Right renal cortex interstitium (tissue), 3 donors: ENCODE data around the gene TMED6. TPM values are rescaled to one million over a fixed set of nuclear protein-coding genes. Genes with fewer than 3 reads are reported as not detected.
"Not testable (repeated sequence)": the region's sequence is repeated elsewhere in the genome, so short reads cannot be mapped to it uniquely, and the experiment has no call there.

ENCODE experiments used
- DNase-seq, 3 donors: peaks; one replicate each; pipeline ENCODE4 v3.0.0-alpha.2; 2013; ENCODE audit warnings: low read depth in 3 of 3, low spot score in 2 of 3
- polyA plus RNA-seq, 3 donors: library from polyadenylated mRNA; unstranded; fragments of 120-200 nt; gene quantifications; one replicate each; pipeline ENCODE4 v1.2.1, GENCODE V29; 2013; ENCODE audit not compliant: insufficient read length in 3 of 3

The TMED6 gene
- polyA plus RNA-seq, 3 donors, result 1.5 to 3.6 (median 2.3) TPM

GRCh38 chr16:69307091-69307490 lies 44.5 kb downstream of the TMED6 start:
- no peak for DNase-seq

- DNase-seq, result no peak
Observed at GRCh38 chr16:69306031-69306430, 45.6 kb downstream of the TMED6 start.

DNA sequence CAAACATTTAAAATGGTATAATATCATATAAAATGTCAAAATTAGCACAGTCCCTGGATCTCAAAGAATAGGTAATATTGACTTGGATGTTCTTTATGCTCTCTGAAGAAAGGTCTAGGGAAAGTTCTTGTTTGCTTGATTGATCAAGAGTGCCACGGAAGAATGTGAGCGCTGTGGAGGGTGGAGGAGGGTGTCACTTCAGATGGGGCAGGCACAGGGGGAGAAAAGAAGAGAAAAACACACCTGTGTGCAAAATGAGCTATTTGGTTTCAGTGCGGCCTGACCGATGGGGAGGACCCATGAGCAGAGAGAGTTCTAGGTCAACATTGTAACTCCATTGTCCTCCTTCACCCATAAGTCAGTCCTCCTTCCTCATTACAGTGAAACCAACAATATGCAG lies 49.3 kb downstream of the TMED6 start:
- DNase-seq, result no peak

GRCh38 chr16:69301861-69302260 lies 49.7 kb downstream of the TMED6 start:
- DNase-seq, result no peak

- no peak for DNase-seq
Observed at GRCh38 chr16:69301187-69301586, 50.4 kb downstream of the TMED6 start.

DNA sequence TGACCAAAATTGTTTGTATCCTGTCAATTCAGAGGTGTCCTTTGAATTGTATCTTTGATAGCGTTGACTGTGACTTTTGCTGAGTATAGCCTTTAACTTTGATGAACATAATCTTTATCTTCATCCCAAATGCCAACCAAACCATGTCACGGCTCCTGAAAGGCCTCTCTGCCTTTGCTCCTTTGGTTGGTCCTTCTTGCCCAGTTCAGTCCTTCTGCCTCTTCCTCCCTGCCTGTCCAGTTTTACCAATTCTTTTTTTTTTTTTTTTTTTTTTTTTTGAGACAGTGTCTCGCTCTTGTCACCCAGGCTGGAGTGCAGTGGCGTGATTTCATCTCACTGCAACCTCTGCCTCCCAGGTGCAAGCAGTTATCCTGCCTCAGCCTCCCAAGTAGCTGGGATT lies 53.3 kb downstream of the TMED6 start:
- DNase-seq, result no peak

DNA sequence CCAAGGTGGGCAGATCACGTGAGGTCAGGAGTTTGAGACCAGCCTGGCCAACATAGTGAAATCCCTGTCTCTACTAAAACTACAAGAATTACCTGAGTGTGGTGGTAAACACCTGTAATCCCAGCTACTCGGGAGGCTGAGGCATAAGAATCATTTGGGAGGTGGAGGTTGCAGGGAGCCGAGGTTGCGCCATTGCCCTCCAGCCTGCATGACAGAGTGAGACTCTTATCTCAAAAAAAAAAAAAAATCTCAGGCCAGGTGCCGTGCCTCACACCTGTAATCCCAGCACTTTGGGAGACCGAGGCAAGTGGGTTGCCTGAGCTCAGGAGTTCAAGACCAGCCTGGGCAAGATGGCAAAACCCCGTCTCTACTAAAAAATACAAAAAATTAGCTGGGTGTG lies 54.8 kb downstream of the TMED6 start:
- not testable (repeated sequence) for DNase-seq

- DNase-seq, result no peak
Observed at GRCh38 chr16:69294051-69294450, 57.5 kb downstream of the TMED6 start.

DNA sequence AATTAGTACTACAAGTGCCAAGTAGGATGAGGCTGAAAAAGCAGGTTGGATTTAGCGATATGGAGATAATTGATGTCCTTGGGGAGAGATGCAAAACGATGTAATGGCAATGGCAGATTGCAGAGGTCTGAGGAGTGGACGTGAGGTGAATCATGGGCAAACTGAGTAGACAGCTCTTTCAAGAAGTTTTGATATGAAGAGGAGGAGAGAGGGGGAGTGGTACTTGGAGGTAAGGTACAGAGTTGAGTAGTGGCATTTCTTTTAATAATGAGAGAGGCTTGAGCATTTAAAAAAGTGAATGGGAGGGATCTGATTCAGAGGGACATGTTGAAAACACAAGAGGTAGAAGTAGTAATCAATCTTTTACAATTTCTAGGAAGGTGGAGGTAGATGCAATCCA lies 58.2 kb downstream of the TMED6 start:
- no peak for DNase-seq

Other genes starting within 250 kb of the TMED6 start
- 1 to 10 TPM; 3.5 to 4.5 (median 4.4) TPM for gene HAS3, start 246.1 kb downstream of the TMED6 start, polyA plus RNA-seq
- 100 to 1,000 TPM; 160 to 183 (median 161) TPM for gene CHTF8, start 219.2 kb downstream of the TMED6 start, polyA plus RNA-seq
- 10 to 100 TPM; 63.8 to 67.2 (median 64.2) TPM for gene UTP4, start 219.1 kb downstream of the TMED6 start, polyA plus RNA-seq
- gene SNTB2, start 164.6 kb downstream of the TMED6 start, polyA plus RNA-seq, result 10 to 100 TPM; 10.6 to 11.8 (median 11.0) TPM
- gene VPS4A, start 40.4 kb downstream of the TMED6 start, polyA plus RNA-seq, result 10 to 100 TPM; 41.6 to 47.9 (median 43.8) TPM
- gene PDF, start 21.2 kb downstream of the TMED6 start, polyA plus RNA-seq, result 1 to 10 TPM; 2.5 to 3.1 (median 2.6) TPM
- 10 to 100 TPM; 26.9 to 34.7 (median 27.8) TPM for gene COG8, start 12.2 kb downstream of the TMED6 start, polyA plus RNA-seq
- 10 to 100 TPM; 33.3 to 37.7 (median 36.8) TPM for gene NIP7, start 12.0 kb downstream of the TMED6 start, polyA plus RNA-seq
- 10 to 100 TPM; 37.5 to 38.6 (median 37.9) TPM for gene TERF2, start 34.2 kb upstream of the TMED6 start, polyA plus RNA-seq
- 100 to 1,000 TPM; 143 to 162 (median 153) TPM for gene CYB5B, start 72.8 kb upstream of the TMED6 start, polyA plus RNA-seq
- gene NFAT5, start 214.2 kb upstream of the TMED6 start, polyA plus RNA-seq, result 10 to 100 TPM; 30.7 to 37.0 (median 32.9) TPM